GM19438 (cell line): Measurements from ENCODE around the gene CERK.
"Not testable (repeated sequence)": the region's sequence is repeated elsewhere in the genome, so short reads cannot be mapped to it uniquely, and the experiment has no call there.

Experiments used
- ATAC-seq: cut with Tn5 transposase; IDR thresholded peaks from one replicate; pipeline ENCODE4 v1.9.1; 2021; ENCODE audit warnings: low read depth; ENCODE audit not compliant: unreplicated experiment

The CERK gene

DNA sequence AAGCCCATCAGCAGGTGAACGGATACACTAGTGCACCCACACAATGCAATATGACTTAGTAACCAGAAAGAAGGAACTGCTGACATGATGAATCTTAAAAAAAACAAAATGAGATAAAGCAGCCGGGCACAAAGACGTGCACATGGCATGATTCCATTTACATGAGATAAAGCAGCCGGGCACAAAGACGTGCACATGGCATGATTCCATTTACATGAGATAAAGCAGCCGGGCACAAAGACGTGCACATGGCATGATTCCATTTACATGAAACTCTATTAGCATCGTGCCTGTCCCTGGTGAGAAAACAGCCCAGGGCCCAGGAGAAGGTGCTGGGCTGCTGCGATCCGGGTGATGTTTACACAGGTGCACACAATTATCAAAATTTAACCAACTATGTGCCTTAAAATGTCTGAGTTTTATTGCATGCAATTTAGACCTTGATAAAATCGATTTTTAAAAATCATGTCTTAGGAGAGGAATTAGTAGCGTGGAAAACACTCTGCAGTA is 3.8 kb downstream of the CERK start:
- not testable (repeated sequence) for ATAC-seq

DNA sequence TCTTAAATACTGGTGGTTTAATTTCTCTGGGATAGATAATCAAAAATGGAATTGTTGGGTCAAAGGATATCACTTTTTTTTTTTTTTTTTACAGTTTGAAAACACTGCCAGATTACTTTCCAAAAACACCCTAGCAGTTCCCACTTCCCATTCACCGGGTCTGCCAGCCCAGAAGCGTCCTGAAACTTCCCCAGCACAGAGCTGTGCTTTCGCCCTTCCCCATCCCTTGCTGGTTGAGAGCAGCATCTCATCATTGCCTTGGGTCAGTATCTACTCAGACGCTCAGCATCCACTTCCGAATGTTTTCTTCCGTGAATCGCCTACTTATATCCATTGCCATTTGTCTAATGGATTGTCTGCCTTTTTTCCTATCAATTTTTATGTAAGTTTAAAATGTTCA is 5.5 kb downstream of the CERK start:
- ATAC-seq: no peak

DNA sequence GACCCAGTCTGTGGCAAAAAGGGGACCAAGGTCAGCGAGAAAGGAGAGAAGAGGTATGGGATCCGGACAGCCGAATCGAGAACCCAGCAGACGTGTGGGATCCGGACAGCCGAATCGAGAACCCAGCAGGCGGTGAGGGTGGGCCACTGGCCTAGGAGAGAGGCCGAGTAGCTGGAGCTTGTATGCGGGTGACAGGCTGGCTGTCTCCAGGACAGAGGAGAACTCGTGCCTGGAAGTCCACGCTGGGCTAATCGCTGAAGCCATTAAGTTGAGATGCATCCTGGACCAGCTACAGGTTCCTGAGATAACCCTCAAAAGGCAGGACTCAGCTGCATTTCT is 6.0 kb downstream of the CERK start:
- ATAC-seq: no peak

DNA sequence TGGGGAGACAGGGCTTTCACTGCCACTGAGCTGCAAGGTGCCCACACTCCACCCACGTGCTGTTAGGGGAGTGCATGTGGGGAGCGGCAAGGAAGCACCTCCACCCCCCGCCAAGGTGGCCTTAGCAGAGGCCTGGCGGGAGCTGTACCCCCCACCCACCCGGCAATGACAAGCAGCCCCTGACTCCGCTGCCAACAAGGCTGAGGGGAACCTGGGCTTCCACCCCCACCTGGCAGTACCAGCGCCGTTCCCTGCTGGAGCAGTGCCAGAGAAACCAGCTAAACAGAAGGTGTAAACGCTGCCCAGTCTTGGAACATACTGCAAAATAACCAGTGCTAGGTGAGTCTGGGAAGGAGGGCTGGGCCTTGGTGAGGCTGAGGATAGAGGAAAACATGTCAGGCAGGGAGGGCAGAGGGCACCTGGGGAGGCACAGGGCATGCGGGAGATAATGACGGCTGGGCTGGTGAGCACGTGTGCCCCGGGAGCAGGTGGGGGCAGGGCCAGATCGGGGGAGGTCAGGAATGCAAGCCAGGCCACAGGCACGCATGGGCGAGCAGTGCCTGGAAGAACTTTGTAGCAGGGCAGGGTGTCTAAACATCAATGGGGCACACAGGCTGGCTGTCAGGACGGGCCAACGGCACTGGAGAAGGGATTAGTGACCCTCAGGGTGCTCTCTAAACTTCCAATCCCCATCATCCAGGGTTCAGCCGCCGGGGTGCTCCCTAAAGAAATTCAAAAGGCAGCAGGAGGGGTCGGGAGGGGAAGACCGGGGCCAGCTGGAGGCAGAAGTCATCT is 6.6 kb downstream of the CERK start:
- no peak for ATAC-seq

DNA sequence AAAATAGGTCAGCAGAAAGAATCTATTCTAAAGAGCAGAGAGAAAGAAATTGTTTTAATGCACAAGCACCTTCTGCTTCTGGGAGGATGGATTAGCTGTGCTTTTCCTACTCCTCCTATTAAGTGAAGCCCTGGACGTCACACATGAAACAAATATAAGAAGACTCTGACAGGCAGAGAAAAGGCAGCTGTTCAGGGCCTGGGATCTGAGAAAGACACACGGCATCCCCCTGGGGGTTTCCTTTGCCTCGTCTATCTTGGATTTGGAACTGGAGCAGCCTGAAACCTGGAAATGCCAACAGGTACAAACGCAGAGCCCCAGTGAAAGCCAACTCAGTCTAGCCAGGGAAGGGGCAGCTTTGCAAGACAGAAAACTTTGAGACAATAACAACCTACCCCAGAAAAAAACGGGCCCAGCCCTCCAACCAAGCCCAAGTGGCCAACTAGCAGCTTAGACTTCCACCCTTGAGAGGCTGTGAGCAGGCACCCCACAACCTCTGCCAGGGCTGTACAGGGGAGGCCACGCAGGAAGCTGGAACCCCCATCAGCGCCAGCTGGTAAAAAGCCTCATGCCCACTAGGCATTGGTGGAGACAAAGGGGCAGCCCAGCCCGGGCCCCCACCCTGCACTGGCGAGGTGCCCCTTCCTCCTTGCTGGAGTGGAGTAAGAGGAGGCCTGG is 7.3 kb downstream of the CERK start:
- ATAC-seq: no peak

DNA sequence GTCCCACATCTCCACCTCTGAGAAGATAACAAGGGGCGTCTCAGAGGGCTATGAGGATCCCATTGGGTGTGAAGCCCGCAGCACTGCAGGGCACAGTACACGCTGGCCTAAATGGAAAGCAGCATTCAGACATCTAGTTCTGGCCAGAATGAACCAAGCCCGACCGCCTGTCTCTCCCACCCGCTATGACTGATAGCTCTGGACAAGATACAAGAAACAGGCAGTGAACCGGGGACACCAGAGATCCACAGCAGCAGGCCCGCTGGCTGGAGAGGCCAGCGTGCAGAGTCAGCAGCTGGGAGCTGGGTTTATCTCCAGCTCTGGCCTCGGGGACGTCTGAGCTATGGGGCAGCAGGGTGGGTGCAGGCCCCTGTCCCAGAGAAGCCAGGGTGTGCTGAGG is 9.6 kb downstream of the CERK start:
- no peak for ATAC-seq

DNA sequence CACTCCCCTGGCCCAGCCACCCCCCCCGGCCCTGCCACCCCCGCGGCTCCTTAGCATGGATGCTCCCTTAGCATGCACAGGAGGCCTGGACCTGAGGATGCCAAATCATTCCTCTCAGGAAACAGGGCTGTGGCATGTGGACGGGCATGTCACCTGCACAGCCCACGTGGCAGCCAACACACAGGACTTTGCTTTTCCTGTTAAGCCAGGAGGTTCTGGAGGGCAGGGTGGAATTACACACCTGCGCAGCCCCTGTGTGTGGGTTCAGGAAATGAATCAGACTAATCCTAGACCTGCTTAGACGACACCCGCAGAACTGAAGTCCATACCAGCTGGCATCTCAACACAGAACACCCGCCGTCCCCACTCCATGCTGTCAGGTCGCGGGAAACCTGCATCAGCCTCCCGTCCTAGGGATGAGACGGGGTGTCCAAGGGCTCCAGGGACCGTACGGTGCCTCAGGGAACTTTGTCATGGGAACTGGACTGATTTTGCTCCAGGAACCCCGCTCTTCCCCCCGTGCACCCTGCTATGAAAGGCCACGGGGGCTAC is 10.2 kb downstream of the CERK start:
- ATAC-seq: no peak

DNA sequence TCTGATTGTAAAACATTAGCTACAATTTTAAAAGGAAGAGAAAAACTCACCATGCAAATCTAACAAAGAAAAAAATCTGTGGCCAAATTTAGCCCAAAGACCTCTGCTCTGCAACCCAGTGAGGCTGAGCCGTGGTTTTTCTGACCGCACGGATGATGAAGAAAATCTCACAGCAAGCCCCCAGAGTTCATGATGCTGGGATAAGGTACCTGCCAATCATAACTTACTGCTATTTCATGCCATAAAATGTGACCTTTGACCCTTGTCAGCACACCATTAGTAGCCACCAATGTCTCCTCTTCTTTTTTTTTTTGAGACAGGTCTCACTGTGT is 11.1 kb downstream of the CERK start:
- no peak for ATAC-seq

DNA sequence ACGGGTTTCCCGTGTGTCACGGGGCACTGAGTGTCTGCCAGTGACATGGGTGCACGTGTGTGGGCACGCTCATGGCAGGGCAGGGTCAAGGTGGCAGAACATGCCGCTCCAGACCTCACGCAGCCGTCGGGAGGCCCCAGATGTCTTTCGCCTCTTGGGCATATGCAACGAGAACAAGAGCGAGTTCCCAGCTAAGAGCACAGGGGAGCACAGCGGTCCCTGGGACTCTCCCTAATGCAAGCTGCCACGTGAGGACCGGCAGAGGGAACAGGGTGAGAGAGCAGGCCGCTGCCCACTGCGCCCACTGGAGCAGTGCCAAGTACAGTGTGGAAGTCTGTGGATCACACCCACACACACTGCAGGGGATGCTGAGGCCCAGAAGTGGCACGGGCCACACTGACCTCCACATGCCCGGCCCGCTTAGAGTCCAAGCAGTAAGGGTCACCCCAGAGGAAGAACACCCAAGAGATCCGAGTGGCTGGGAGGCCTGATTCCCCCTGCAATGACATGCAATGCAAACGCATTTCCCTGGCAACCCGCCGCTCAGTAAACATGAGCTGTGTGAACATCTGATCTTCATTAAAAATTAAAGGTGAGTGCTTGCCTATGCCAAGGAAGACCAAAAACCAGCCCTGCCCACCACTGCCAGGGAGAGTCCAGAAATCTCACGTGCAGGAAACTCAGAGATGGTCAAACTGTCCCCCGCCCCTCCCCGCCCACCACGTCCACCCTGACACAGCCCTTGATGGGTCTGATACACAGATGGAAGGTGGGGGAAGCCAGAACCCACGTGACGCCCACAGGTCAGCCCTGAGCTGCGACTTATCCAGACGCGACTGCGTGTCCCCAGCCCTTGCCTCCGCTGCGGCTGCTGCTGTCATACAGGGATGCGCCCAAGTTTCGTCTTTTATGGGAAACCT is 11.7 kb downstream of the CERK start:
- no peak for ATAC-seq

DNA sequence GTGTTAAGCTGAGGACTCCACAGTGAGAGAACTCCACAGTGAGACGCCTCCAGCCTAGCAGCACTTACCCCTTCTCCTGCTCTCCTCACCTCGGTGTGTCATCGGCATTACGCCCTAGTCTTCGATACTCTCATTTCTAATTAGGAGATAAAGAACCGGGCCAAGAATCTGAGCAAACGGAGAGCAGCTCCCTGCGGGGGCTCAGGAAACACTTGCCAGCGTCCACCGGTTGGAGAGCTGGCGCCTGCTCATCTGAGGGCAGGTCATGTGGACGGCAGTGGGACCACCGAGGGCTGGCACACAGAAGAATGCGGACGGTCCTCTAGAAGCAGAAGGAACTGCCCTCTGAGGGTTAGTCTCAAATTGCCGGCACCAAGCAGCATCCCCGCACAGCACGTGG is 13.0 kb downstream of the CERK start:
- no peak for ATAC-seq

DNA sequence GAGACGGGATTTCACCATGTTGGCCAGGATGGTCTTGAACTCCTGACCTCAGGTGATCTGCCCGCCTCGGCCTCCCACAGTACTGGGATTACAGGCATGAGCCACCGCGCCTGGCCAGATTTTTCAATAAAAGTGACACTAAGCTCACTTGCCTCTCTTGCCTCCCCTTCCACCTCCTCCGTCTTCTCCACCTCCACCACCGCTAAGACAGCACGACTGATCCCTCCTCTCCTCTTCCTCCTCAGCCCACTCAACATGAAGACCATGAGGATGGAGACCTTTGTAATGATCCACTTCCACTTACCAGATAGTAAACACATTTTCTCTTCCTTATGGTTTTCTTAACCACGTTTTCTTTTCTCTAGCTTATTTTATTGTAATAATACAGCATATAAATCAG is 14.2 kb downstream of the CERK start:
- ATAC-seq: no peak

DNA sequence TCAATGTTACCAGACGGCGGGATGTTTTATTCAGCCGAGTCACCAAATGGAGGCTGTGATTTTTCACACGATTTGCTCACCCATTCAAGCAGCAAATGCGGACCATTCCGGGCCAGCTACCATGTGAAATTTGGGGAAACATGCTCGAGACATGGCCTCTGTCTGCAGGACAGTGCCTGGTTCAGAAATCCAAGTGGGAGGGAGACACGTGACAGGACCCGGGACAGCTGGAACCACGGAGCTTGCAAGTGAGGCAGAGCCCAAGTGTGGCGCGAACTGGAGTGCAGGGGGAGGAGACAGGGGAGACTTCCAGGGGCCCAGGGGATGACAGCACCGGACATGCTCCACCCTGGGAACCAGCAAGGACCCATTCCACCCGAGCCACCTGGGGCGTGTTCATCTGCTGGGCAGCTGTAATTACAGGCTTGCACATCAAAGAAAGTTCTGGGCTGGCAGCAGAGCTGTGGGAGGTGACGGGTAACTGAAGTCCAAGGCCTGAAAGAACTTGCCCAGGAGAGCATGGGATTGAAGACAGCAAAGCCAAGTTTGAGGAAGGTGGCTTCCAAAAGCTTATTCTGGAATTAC is 16.5 kb downstream of the CERK start:
- no peak for ATAC-seq

DNA sequence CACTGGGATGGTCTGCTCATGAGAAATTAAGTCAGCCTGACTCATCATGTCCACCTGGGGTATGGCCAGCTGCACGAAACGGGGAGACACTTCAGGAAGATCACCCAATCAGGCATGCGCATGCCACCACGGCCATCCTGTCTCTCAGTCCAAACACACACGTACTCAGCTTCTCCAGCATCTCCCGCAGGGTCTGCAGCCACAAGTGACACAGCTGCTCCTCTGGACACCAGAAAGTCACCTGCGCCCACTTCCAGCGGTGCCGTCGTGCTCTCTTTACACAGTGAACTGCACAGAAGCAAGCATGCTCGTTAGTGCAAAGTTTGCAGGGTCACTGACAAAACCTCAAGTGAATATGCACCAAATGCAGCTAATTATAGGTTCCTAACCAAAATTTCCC is 18.1 kb downstream of the CERK start:
- no peak for ATAC-seq

DNA sequence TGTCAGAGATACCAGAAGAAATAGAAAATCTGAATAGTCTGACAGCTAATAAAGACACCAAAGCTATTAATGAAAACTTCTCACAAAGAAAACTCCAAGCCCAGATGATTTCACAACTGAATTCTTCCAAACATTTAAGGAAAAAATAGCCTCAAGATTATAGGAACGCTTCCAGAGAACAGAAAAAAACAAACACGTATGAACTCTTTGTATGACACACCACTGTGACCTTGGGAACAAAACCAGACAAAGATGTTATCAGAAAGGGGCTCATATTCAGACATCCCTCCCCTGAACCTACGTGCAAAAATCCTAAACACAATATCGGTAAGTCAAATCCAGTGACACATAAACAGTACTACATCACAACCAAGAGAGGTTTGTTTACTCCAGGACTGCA is 23.5 kb downstream of the CERK start:
- no peak for ATAC-seq

DNA sequence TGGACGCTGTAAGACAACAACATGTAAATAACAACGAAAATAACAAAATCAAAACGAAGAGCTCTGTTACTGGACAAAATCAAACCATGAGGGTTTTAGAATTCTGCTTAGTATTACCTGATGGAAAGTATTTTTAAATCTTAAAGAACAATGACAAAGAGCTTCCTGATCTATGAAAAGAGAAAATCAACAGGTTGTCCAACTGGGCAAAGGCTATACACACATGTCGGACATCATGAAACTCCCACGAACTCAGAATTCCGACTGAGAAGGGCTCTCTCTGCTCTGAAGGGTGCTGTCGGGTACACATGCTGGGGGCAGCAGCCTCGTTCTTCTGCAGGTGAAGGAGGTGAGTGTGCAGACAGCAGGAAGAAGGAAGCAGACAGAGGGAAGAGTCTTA is 25.8 kb downstream of the CERK start:
- no peak for ATAC-seq

DNA sequence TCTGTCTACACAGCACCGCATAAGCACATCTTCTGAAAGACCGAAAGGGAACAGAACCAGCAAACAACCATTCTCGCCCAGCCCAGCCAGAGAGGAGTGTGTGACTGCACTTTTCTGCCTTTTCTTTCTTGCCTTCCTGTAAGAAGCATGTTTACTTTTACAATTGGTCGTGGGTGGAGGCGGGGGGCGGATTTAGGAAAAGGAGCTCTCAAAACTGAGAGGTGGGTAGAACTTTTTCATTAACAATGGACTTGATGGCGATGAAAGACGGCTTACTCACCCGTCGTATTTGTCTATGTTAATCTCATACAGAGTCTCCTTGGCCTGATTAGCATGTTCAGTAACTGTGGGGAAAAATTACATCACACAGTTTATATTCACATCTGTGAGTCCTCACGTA is 27.2 kb downstream of the CERK start:
- no peak for ATAC-seq

DNA sequence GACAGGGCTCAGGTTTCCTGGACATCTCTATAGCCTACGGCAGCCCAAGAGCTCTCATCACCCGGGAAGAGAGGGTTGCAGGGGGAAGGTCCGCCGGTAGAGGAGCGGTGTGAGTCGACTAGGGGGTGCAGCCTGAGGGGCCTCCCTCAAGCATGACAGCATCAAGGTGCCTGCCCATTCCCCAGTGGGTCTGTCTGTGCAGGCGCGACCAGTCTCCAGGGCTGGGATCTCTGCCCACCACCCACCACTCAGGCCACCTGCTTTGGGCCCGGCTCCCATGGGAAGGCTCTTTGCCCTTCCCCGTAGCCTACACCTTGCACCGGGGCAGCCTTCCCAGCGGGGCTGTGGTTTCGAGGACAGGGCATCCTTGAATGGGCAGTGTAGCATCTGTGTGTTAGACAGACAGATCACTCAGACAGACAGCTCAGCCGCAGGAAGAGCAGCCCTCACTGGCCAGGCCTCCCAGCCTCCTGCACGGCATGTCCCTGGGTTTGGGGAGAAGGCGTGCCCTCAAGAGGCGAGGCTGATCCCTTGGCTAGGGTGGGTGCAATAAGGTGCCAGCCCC is 29.2 kb downstream of the CERK start:
- ATAC-seq: no peak

DNA sequence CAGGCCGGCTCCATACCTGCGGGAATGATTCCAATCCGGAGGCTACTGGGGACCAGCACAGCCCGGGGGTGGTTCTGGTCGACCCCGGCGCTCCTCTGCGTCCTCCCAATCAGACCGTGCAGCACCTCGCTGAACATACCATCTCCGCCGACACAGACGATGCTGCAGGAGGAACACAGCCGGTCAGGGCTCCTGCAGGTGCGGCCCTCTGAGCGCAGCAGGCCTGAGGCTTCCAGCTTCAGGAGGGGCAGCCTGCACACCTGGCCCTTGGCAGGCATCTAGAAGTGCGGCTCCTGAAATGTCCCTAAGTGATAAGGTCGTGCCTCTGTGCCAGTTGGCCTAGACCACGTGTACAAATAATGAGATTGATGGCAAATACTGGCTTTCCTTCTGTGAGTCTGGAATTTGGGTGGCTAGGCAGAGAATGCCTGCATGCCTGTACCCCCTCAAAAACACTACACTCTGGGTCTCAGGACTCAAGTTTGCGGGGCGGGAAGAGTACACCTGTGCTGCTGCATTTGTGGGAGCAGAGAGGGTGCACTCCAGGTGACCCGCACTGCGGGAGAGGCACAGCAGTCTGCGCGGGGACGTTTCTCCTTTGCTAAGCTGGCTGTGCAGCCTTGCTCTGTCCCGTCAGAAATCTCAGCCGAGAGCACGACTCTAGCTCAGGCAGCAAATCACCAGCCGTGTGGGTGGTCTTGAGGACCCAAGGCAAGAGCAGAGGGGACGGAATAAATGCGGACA is 30.1 kb downstream of the CERK start:
- ATAC-seq: no peak

DNA sequence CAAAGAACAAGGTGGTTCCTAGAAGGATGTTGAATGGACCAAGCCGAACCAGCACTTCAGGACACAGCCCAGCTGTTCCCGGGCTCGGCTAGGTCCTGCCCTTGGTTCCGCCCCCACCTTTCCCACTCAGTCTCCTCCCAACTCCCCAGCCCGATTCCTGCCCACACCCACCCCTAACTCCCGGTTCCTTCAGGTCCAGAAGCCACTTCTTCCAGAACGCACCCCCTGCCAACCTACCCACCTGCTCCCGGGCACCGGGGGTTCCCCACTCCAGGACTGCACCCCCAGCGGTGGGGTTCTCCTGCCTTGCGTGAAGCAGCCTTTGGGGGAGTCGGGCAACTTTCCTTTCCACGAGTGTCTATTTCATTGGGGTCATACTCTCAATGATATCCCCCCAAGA is 30.7 kb downstream of the CERK start:
- ATAC-seq: no peak

DNA sequence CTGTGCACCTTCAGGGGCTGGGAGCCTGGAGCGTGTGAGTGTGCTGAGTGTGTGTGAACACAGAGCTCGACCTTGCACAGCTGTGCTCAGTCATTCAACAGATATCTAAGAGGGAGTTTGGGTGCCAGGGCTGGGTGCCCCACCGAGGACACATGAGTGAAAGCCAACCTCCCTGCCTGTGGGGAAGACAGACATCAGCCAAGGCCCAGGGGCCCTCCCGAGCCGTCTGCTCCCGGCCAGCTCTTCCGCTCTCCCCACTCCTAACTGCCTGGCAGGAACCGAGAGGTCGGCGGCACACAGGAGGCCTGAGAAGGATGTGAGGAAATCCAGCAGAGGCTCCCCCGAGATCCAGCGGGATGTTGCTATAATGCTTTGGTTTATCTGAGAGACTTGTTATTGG is 32.0 kb downstream of the CERK start:
- no peak for ATAC-seq
